Measurements from ENCODE around the gene BZW2.

BZW2 gene

DNA sequence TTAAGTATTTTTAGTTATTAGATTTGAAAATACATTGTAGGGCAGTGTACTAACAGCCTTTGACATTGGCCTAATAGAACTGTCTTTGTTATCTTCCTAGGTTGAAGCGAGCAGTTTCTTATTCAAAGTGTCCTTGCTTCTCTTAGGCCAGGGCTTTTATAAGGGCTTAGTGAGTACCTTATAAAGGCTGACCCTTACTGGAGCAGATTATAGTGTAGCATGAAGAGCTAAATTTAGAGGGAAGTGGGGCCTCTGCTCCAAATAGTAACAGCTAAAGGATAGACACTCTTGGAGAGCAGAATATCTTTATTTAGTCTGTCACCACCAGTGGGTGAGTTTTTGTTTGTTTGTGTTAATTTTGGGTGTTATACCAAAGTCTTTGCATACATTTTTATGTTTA lies 15.9 kb downstream of the BZW2 start:
- TF ChIP-seq, protein P1, sequence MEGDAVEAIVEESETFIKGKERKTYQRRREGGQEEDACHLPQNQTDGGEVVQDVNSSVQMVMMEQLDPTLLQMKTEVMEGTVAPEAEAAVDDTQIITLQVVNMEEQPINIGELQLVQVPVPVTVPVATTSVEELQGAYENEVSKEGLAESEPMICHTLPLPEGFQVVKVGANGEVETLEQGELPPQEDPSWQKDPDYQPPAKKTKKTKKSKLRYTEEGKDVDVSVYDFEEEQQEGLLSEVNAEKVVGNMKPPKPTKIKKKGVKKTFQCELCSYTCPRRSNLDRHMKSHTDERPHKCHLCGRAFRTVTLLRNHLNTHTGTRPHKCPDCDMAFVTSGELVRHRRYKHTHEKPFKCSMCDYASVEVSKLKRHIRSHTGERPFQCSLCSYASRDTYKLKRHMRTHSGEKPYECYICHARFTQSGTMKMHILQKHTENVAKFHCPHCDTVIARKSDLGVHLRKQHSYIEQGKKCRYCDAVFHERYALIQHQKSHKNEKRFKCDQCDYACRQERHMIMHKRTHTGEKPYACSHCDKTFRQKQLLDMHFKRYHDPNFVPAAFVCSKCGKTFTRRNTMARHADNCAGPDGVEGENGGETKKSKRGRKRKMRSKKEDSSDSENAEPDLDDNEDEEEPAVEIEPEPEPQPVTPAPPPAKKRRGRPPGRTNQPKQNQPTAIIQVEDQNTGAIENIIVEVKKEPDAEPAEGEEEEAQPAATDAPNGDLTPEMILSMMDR (IDR thresholded peaks at IDR 0.05): no peak
- no peak overlapping the region for H3K27ac Mint-ChIP-seq

DNA sequence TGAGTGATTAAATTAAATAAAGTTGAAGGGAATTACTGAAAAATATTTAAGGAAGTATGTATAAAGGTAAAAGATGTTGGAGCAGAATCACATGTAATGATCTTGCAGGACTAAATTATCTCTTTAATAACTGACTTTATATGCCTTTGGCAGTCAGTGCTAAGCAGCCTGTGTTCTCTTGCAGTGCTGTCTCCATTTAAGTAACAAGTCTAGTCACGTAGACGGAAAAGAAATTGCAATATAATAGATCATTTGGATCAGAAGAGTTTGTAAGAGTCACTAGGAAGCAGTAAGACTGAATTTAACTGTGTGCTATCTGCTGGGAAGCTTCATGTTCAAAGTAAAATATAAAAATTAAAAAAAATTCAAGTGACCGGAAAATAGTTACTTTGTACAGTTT lies 21.4 kb downstream of the BZW2 start:
- no peak for DNase-seq
- Mint-ChIP-seq H3K9me3 (peaks cover 22% of the 10 kb centered on the region), H3K4me1 (peaks cover 16% of the 10 kb centered on the region), H3K36me3 (ENCODE audit: low read depth) (peaks cover 82% of the 10 kb centered on the region), H3K4me3 (no peak overlapping the region), H3K27me3 (ENCODE audit: low read depth, poor library complexity) (no peaks in the 10 kb centered on the region), H3K27ac (peak overlapping the region; percentile 75)
- TF ChIP-seq, protein P1 (IDR thresholded peaks at IDR 0.05): no peak

More for the DNA sequence above, 15.9 kb downstream of the BZW2 start:
- no peaks in the 10 kb centered on the region for H3K27me3 Mint-ChIP-seq (ENCODE audit: low read depth, poor library complexity)
- H3K4me1 Mint-ChIP-seq: peaks cover 10% of the 10 kb centered on the region
- H3K4me3 Mint-ChIP-seq: no peak overlapping the region
- DNase-seq: no peak
- H3K36me3 Mint-ChIP-seq (ENCODE audit: low read depth): peaks cover 46% of the 10 kb centered on the region
- no peaks in the 10 kb centered on the region for H3K9me3 Mint-ChIP-seq

DNA sequence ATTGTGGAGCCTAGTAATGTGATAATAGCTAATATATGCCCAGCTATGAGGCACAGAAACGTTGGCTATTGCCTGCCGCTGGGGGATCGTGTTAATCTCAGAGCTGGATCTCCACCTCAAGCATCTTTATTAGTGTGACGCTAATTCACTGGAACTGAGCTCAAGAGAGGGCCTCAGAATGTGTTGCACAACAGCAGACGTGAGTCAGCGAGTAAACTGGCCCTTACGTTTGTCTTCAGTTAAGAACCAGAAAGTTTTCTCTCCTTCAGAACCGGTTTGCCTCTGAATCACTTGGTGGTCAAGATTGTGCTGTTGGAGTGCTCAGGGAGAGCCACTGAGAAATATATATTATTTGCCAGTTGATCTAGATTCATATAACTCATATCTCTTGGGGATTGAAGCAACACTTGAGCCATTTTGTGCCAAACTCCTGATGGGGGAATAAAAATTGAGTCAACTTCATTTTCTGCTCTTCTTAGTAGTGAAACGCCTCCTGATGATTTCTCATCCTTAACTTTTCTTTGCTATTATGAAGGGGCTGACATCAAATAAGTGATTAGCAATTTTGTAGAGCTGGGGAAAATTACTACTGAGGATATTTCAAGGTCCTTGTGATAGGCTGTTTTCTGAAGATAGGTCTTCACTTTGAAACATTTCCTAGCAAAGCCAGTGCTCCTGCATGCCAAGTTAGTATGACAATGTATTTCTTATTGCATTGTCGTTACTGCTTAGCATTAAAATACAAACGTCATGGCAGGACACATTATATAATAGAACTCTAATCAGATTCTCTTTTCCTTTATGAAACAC lies 22.3 kb downstream of the BZW2 start:
- no peak for DNase-seq
- TF ChIP-seq, protein P1 (IDR thresholded peaks at IDR 0.05): no peak
- Mint-ChIP-seq H3K36me3 (ENCODE audit: low read depth) (peaks cover 87% of the 10 kb centered on the region), H3K27ac (peak overlapping the region; percentile 56), H3K4me1 (peaks cover 16% of the 10 kb centered on the region), H3K4me3 (no peak overlapping the region), H3K9me3 (peaks cover 30% of the 10 kb centered on the region), H3K27me3 (ENCODE audit: low read depth, poor library complexity) (no peaks in the 10 kb centered on the region)

DNA sequence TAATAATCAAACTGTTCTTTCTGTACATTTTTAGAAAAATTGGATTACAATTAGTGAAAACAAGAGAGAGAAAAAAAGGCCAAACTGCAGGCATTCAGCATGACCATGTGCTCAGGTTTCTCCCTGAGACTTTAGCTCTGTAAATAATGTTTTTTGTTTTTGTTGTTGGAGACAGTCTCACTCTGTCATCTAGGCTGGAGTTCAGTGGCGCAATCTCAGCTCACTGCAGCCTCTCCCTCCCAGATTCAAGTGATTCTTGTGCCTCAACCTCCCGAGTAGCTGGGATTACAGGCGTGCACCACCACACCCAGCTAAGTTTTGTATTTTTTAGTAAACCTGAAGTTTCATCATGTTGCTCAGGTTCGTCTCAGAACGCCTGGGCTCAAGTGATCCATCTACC lies 23.0 kb downstream of the BZW2 start:
- H3K4me3 Mint-ChIP-seq: no peak overlapping the region
- TF ChIP-seq, protein P1 (IDR thresholded peaks at IDR 0.05): no peak
- H3K27ac Mint-ChIP-seq: peak overlapping the region; percentile 45
- peaks cover 16% of the 10 kb centered on the region for H3K4me1 Mint-ChIP-seq
- H3K9me3 Mint-ChIP-seq: peaks cover 31% of the 10 kb centered on the region
- H3K36me3 Mint-ChIP-seq (ENCODE audit: low read depth): peaks cover 86% of the 10 kb centered on the region
- H3K27me3 Mint-ChIP-seq (ENCODE audit: low read depth, poor library complexity): no peaks in the 10 kb centered on the region
- DNase-seq: no peak

DNA sequence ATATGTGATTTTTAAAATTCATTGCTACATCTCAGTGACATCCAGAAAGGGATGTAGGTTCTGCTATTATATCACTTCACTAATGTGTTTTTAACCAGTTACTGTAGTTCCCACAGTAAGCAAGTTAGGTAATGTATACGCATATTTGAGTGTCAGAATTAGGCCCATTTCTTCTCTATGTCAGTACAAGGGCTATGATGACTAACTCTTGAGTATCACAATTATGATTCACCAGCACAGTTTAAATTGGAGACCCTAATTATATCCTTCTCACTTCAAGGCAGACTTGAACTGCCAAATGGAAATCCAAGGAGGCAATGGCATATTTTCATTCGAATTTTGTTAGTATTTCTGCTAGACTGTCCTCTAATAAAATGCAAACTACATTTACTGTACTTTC lies 23.6 kb downstream of the BZW2 start:
- Mint-ChIP-seq H3K4me3 (no peak overlapping the region), H3K9me3 (peaks cover 31% of the 10 kb centered on the region), H3K27me3 (ENCODE audit: low read depth, poor library complexity) (no peaks in the 10 kb centered on the region), H3K36me3 (ENCODE audit: low read depth) (peaks cover 86% of the 10 kb centered on the region), H3K27ac (no peak overlapping the region), H3K4me1 (peaks cover 16% of the 10 kb centered on the region)
- DNase-seq: no peak
- TF ChIP-seq, protein P1 (IDR thresholded peaks at IDR 0.05): no peak

DNA sequence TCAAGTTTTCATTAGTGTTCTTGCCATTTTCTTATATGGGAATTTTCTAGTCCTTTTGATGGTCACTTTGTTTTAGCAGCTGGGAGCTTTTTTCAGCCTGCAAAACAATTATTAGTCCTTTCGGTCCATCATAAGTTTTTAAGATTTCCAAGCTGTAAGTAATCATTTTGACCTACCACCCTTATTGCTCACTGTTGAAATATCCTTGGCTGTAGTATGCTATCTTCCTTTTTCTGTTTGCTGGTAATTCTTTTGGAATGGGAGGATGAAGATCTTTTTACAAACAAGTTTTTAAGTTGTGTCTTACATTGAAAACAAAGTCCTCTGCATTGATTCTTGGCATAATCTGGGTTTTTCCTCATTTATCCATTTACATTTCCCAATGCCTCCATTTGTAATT lies 24.0 kb downstream of the BZW2 start:
- Mint-ChIP-seq H3K4me3 (no peak overlapping the region), H3K4me1 (peaks cover 16% of the 10 kb centered on the region), H3K36me3 (ENCODE audit: low read depth) (peaks cover 89% of the 10 kb centered on the region), H3K9me3 (peaks cover 31% of the 10 kb centered on the region), H3K27me3 (ENCODE audit: low read depth, poor library complexity) (no peaks in the 10 kb centered on the region), H3K27ac (no peak overlapping the region)
- no peak for DNase-seq
- TF ChIP-seq, protein P1 (IDR thresholded peaks at IDR 0.05): no peak
